ENCODE measurements around the gene PDZK1IP1. TPM values are rescaled to one million over a fixed set of nuclear protein-coding genes. Genes with fewer than 3 reads are reported as not detected.

The PDZK1IP1 gene
- total RNA-seq, 1 donor, result not detected

- no peak for TF ChIP-seq CTCF (IDR thresholded peaks at IDR 0.05; ENCODE audit: insufficient read depth, low read length)
- H3K4me3 ChIP-seq (ENCODE audit: low read depth, low read length), result no peak overlapping the region
- DNase-seq (ENCODE audit: low read depth), result no peak
Measured at GRCh38 chr1:47215713-47216112, 25.9 kb upstream of the PDZK1IP1 start.

- H3K4me3 ChIP-seq (ENCODE audit: low read depth, low read length), result no peak overlapping the region
- no peak for TF ChIP-seq CTCF (IDR thresholded peaks at IDR 0.05; ENCODE audit: insufficient read depth, low read length)
- no peak for DNase-seq (ENCODE audit: low read depth)
Measured at GRCh38 chr1:47214549-47214948, 24.7 kb upstream of the PDZK1IP1 start.

- no peak overlapping the region for H3K4me3 ChIP-seq (ENCODE audit: low read depth, low read length)
Measured at GRCh38 chr1:47213230-47213963, 23.6 kb upstream of the PDZK1IP1 start.

GRCh38 chr1:47212636-47213229 is 22.9 kb upstream of the PDZK1IP1 start:
- H3K4me3 ChIP-seq (ENCODE audit: low read depth, low read length), result no peak overlapping the region
- TF ChIP-seq CTCF (IDR thresholded peaks at IDR 0.05; ENCODE audit: insufficient read depth, low read length), result no peak
- DNase-seq (ENCODE audit: low read depth), result no peak

More at GRCh38 chr1:47213230-47213963, 23.6 kb upstream of the PDZK1IP1 start:
- DNase-seq (ENCODE audit: low read depth), result no peak
- no peak for TF ChIP-seq CTCF (IDR thresholded peaks at IDR 0.05; ENCODE audit: insufficient read depth, low read length)

- no peak for TF ChIP-seq CTCF (IDR thresholded peaks at IDR 0.05; ENCODE audit: insufficient read depth, low read length)
- no peak for DNase-seq (ENCODE audit: low read depth)
Measured at GRCh38 chr1:47211796-47212269, 22.0 kb upstream of the PDZK1IP1 start.

GRCh38 chr1:47210666-47211065 is 20.8 kb upstream of the PDZK1IP1 start:
- DNase-seq (ENCODE audit: low read depth), result no peak
- no peak for TF ChIP-seq CTCF (IDR thresholded peaks at IDR 0.05; ENCODE audit: insufficient read depth, low read length)
- no peak overlapping the region for H3K4me3 ChIP-seq (ENCODE audit: low read depth, low read length)

More at GRCh38 chr1:47211796-47212269, 22.0 kb upstream of the PDZK1IP1 start:
- no peak overlapping the region for H3K4me3 ChIP-seq (ENCODE audit: low read depth, low read length)
